Thoracic aorta (tissue), 2 donors: ENCODE data around the gene NAGLU. TPM values are rescaled to one million over a fixed set of nuclear protein-coding genes. Genes with fewer than 3 reads are reported as not detected.

Experiments used
- ATAC-seq: fragments of 150-250 bp; one replicate; pipeline ENCODE4 v1.8.0; 2017; ENCODE audit warnings: low read depth; ENCODE audit not compliant: insufficient number of reproducible peaks, low FRiP score
- DNase-seq: peaks from one replicate; pipeline ENCODE4 v3.0.0-alpha.2; 2020; ENCODE audit warnings: low spot score
- H3K27ac ChIP-seq, 2 donors: fragments of 200-600 bp; sonication (generic); 1 replicate in 1 of 2; 2 replicates in 1 of 2; pipeline ENCODE4 v1.5.1; 2016; ENCODE audit warnings: mild to moderate bottlenecking in 2 of 2, moderate library complexity in 2 of 2
- H3K27me3 ChIP-seq: fragments of 200-600 bp; sonication (generic); replicated peaks from 2 replicates; pipeline ENCODE4 v1.6.0; 2016; ENCODE audit warnings: mild to moderate bottlenecking; ENCODE audit not compliant: insufficient read depth
- H3K36me3 ChIP-seq: fragments of 200-600 bp; sonication (generic); one replicate; pipeline ENCODE4 v1.5.1; 2016
- H3K4me1 ChIP-seq, 2 donors: fragments of 200-600 bp; sonication (generic); 1 replicate in 1 of 2; 2 replicates in 1 of 2; pipeline versions ENCODE4 v1.5.1 to v1.6.0; 2016; ENCODE audit warnings: low read depth in 2 of 2, mild to moderate bottlenecking in 1 of 2; ENCODE audit not compliant: control insufficient read depth in 1 of 2
- H3K4me3 ChIP-seq: fragments of 200-600 bp; sonication (generic); 2 replicates; pipeline ENCODE4 v1.5.1; 2016; ENCODE audit warnings: mild to moderate bottlenecking
- H3K9me3 ChIP-seq: fragments of 200-600 bp; sonication (generic); 2 replicates; pipeline ENCODE4 v1.5.1; 2016
- total RNA-seq, 2 donors: library from RNA; depleted of rRNA; stranded (reverse); fragments of >200 nt; gene quantifications; one replicate each; pipeline versions ENCODE4 v1.1.0 to v1.2.3, GENCODE V29; 2016
- TF ChIP-seq, protein P1 (sequence below): fragments of 200-600 bp; sonication (generic); IDR thresholded peaks from one replicate; pipeline ENCODE4 v1.5.1; 2019; ENCODE audit warnings: antibody characterized with exemption

NAGLU gene
- total RNA-seq, 2 donors from 2014 or later = 86.7 to 130 TPM

DNA sequence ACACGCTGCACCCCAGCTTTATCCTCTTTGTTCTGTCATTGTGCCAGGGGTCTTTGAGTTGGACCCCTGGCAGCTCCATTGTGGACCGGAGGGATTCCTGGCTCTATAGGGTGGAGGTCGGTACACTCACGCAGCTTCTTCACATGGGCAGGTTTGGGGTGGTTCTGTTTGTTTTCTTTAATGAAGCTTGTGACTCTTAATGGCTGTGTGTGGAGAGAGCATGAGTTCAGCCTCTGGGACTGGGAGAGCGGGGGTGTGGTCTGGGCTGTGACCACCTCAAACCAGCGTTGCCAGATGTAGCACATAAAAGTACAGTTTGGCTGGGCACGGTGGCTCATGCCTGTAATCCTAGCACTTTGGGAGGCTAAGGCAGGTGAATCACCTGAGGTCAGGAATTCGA, 21.2 kb upstream of the NAGLU start:
- ATAC-seq = no peak
- Histone ChIP-seq H3K4me3 (no peak overlapping the region), H3K27ac (peak overlapping the region; percentile 2 to 35), H3K36me3 (no peaks in the 10 kb centered on the region), H3K9me3 (no peaks in the 10 kb centered on the region), H3K4me1 (peaks cover 46 to 86% of the 10 kb centered on the region in 2 donors), H3K27me3 (no peaks in the 10 kb centered on the region)
- TF ChIP-seq, protein P1, sequence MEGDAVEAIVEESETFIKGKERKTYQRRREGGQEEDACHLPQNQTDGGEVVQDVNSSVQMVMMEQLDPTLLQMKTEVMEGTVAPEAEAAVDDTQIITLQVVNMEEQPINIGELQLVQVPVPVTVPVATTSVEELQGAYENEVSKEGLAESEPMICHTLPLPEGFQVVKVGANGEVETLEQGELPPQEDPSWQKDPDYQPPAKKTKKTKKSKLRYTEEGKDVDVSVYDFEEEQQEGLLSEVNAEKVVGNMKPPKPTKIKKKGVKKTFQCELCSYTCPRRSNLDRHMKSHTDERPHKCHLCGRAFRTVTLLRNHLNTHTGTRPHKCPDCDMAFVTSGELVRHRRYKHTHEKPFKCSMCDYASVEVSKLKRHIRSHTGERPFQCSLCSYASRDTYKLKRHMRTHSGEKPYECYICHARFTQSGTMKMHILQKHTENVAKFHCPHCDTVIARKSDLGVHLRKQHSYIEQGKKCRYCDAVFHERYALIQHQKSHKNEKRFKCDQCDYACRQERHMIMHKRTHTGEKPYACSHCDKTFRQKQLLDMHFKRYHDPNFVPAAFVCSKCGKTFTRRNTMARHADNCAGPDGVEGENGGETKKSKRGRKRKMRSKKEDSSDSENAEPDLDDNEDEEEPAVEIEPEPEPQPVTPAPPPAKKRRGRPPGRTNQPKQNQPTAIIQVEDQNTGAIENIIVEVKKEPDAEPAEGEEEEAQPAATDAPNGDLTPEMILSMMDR = no peak
- DNase-seq = no peak

DNA sequence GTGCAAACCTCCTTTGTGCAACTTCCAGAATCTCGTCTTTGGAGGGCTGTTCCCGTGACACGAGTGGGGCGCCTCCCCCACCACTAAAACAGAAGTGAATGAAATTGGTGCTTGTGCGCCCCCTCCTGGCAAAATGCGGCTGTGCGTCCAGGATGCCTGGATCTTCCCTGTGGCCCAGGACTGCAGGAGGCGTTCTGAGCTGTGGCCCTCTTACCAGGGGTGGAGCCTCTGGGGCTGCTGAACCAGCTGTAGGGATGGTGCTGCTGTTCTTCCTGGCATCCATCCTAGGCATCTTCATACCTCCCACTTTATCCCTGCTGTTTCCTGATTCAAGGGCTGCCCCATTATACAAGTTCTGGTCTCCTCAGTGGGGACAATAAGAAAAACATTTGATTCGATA, 18.5 kb upstream of the NAGLU start:
- ATAC-seq (no peak), DNase-seq (peak; percentile 64)
- Histone ChIP-seq H3K9me3 (no peaks in the 10 kb centered on the region), H3K36me3 (no peaks in the 10 kb centered on the region), H3K27ac (peak overlapping the region; percentile 96), H3K4me1 (peaks cover 69 to 88% of the 10 kb centered on the region in 2 donors), H3K27me3 (no peaks in the 10 kb centered on the region), H3K4me3 (no peak overlapping the region)
- TF ChIP-seq, protein P1 = peak; percentile 95

DNA sequence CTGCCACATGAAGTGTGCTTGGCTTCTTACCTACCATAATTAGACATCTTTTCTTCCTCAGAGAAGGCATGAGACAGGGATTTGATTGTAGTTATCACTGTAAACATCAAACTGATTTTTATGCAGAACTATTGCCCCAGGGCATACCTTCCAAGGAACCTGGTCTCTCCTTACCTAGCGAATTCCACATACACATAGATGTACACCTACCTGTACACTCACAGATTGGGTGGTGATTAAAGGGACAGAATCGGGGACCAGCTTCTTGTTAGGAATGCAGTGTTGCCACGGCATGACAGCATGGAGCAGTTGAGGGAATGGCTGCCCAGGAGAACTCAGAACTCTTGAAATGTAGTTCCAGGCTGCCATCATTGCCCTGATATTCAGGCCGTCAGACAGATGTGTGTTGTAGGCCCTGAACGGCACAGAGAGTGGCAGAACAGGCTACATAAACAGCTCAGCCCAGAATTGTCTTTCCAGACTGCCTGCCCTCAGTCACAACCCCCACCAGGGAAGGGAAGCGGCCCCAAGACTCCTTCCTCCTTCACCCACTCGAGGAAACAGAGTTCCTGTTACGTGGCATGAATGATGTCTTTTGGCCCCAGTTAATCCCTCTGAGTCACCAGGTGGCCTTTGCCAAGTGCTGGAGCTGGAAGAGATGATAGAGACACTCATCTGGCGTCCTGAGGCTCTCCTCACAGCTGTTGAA, 17.8 kb upstream of the NAGLU start:
- H3K27me3 ChIP-seq = no peaks in the 10 kb centered on the region
- H3K4me3 ChIP-seq = peak overlapping the region; percentile 9
- H3K9me3 ChIP-seq = no peaks in the 10 kb centered on the region
- H3K4me1 ChIP-seq = peaks cover 69 to 88% of the 10 kb centered on the region in 2 donors
- peak; percentile 80 for DNase-seq
- TF ChIP-seq, protein P1 = no peak
- H3K27ac ChIP-seq = peak overlapping the region; percentile 96
- ATAC-seq = peak; percentile 52
- H3K36me3 ChIP-seq = no peaks in the 10 kb centered on the region

DNA sequence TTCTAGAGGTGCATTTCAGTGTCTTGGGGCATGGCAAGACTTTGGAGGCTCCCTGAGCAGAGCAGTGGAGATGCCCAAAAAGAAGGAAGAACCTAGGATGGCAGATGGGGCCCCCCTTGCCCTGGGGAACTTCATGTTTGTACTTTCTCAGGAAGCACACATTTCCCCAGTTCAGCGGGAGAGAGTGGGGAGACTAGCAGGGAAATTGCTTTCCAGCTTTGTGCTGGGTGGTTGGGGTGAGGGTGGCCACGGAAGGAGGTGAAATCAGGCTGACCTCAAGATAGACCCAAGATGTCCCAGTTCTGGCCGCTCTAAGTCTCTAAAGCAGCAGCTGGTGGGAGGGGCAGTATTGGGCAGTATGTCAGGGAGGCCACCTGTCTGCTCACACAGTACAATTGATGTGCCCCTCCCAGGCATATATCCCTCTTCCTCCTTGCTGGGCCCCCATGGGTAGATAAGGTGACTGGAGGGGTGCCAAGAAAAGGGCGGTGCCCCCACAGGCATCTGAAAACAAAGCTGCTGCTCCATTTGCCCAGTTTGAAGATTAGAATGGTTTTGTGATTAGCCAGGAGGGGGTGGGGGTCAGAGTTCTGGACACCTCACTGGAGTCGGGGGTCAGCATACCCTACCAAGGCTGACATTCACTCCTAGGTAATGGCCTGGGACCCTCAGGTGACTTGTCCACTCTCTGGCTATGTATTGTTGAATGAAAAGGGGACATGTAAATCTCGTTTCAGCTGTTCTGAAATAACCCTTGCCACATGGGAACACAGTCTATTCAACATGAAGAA, 17.1 kb upstream of the NAGLU start:
- peaks cover 68 to 89% of the 10 kb centered on the region in 2 donors for H3K4me1 ChIP-seq
- peak overlapping the region; percentile 9 for H3K4me3 ChIP-seq
- DNase-seq (no peak), ATAC-seq (no peak)
- H3K27ac ChIP-seq = peak overlapping the region; percentile 96
- no peaks in the 10 kb centered on the region for H3K9me3 ChIP-seq
- H3K36me3 ChIP-seq = no peaks in the 10 kb centered on the region
- TF ChIP-seq, protein P1 = no peak
- H3K27me3 ChIP-seq = no peaks in the 10 kb centered on the region
